MM.1S (cell line): ENCODE measurements around the gene RGS6.

ENCODE experiments used
- EZH2phosphoT487 ChIP-seq: fragments of 300-600 bp; sonication (generic); IDR thresholded peaks from 2 replicates; pipeline ENCODE4 v1.6.1; 2018; ENCODE audit warnings: antibody characterized with exemption, low read length
- TF ChIP-seq, protein P1 (sequence below): fragments of 300-600 bp; sonication (generic); IDR thresholded peaks from 2 replicates; pipeline ENCODE4 v1.5.1; 2016; ENCODE audit warnings: antibody characterized with exemption, low read length, mixed read lengths

DNA sequence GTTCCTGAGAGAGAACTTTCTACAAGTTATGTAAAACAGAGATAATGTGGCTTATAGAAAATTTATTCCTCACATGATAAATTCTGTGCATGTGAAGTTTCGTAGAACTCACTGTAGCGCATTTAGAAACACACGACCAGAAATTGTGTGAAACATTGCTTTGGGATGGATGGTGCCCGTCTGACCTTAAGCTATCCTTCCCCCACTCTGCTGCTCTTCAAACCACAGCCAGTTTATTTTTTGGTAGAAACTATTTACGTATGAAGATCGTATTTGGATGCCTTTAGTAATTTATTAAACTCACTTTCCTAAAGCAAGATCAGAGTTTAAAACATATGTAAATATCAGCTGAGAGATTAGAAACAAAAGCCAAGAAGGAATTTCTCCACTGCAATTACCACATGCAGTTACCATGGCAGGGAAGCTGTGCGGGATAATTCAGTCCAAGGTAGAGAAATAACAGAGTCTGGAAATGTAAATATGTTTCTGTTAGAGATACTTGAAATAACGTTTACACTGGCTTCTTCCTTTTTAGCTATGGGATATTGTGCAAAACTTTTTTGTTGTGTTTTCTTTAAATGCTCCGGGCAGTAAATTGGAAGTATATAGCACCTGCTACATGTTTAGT is 382.7 kb downstream of the RGS6 start:
- TF ChIP-seq EZH2phosphoT487 = no peak
- TF ChIP-seq, protein P1, sequence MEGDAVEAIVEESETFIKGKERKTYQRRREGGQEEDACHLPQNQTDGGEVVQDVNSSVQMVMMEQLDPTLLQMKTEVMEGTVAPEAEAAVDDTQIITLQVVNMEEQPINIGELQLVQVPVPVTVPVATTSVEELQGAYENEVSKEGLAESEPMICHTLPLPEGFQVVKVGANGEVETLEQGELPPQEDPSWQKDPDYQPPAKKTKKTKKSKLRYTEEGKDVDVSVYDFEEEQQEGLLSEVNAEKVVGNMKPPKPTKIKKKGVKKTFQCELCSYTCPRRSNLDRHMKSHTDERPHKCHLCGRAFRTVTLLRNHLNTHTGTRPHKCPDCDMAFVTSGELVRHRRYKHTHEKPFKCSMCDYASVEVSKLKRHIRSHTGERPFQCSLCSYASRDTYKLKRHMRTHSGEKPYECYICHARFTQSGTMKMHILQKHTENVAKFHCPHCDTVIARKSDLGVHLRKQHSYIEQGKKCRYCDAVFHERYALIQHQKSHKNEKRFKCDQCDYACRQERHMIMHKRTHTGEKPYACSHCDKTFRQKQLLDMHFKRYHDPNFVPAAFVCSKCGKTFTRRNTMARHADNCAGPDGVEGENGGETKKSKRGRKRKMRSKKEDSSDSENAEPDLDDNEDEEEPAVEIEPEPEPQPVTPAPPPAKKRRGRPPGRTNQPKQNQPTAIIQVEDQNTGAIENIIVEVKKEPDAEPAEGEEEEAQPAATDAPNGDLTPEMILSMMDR = no peak
